A673 (cell line): ENCODE data around the gene PPBP.

Source experiments
- EZH2 ChIP-seq: fragments of 200-600 bp; sonication (generic); IDR thresholded peaks from 2 replicates; pipeline ENCODE4 v1.6.1; 2017; ENCODE audit warnings: borderline replicate concordance, low read depth, mild to moderate bottlenecking, mixed read lengths, antibody characterized with exemption, low read length; ENCODE audit not compliant: poor library complexity, severe bottlenecking
- TF ChIP-seq, protein P1 (sequence below): fragments of 300-800, 200-600 bp; sonication (generic); conservative IDR thresholded peaks from 2 replicates; pipeline ENCODE4 v1.5.1; 2017; ENCODE audit warnings: low read depth, mild to moderate bottlenecking, antibody characterized with exemption, low read length, moderate library complexity, mixed read lengths

DNA sequence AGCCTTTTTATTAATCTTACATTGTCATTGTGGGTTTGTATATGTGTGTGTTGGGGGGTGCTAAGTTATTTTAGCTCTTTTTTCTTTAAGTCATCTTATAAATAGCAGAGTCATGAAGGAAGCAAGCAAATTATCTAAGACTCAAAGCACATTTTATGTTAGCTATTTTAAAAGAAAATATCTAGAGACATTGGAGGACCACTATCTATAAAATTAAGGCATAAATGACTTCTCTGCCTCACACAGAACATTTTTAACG lies 3.7 kb upstream of the PPBP start:
- TF ChIP-seq, protein P1, sequence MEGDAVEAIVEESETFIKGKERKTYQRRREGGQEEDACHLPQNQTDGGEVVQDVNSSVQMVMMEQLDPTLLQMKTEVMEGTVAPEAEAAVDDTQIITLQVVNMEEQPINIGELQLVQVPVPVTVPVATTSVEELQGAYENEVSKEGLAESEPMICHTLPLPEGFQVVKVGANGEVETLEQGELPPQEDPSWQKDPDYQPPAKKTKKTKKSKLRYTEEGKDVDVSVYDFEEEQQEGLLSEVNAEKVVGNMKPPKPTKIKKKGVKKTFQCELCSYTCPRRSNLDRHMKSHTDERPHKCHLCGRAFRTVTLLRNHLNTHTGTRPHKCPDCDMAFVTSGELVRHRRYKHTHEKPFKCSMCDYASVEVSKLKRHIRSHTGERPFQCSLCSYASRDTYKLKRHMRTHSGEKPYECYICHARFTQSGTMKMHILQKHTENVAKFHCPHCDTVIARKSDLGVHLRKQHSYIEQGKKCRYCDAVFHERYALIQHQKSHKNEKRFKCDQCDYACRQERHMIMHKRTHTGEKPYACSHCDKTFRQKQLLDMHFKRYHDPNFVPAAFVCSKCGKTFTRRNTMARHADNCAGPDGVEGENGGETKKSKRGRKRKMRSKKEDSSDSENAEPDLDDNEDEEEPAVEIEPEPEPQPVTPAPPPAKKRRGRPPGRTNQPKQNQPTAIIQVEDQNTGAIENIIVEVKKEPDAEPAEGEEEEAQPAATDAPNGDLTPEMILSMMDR, result no peak
- no peak for TF ChIP-seq EZH2
